HEK293 (cell line): Measurements from ENCODE around the gene PPM1L.

Experiments used
- CTCF ChIA-PET: fragments of 350-600 bp; formaldehyde crosslinking; extraction: SDS; loops from one replicate; lab custom pipeline; 2021; ENCODE audit warnings: antibody characterized with exemption; lab: Yijun Ruan, JAX
- POLR2A ChIA-PET: fragments of 300-600 bp; formaldehyde crosslinking; extraction: SDS; loops from one replicate; lab custom pipeline; 2020; ENCODE audit warnings: antibody characterized with exemption, inconsistent platforms; lab: Yijun Ruan, JAX
- H3K27ac ChIP-seq: fragments of 200-500 bp; sonication (Bioruptor generic); 2 replicates; pipeline ENCODE4 v1.5.1; 2014; ENCODE audit warnings: low read depth, low read length, control low read depth, inconsistent platforms; ENCODE audit errors: extremely low read depth
- H3K36me3 ChIP-seq, 2 experiments: fragments of 200-500 bp in 1 of 2; sonication (Bioruptor generic) in 1 of 2; 1 replicate in 1 of 2; 2 replicates in 1 of 2; pipeline ENCODE4 v1.5.1; 2014 to 2017; ENCODE audit warnings: inconsistent platforms in 2 of 2, low read length in 2 of 2; ENCODE audit not compliant: control insufficient read depth in 2 of 2, insufficient read depth in 1 of 2
- H3K4me1 ChIP-seq: fragments of 200-500 bp; sonication (Bioruptor generic); 2 replicates; pipeline ENCODE4 v1.5.1; 2014; ENCODE audit warnings: mild to moderate bottlenecking, low read length, inconsistent platforms; ENCODE audit not compliant: control insufficient read depth, insufficient read depth
- H3K4me3 ChIP-seq: 2 replicates; pipeline ENCODE4 v1.5.1; 2011; ENCODE audit warnings: low read depth, mild to moderate bottlenecking, control low read depth, low read length, moderate library complexity
- H3K9me3 ChIP-seq: fragments of 200-500 bp; sonication (Bioruptor generic); 2 replicates; pipeline ENCODE4 v1.5.1; 2014; ENCODE audit warnings: low read depth, low read length, inconsistent platforms; ENCODE audit not compliant: control insufficient read depth, insufficient read depth
- GLI2 ChIP-seq: fragments of 450-650 bp; formaldehyde crosslinking; IDR thresholded peaks from 2 replicates; pipeline ENCODE4; 2017; ENCODE audit warnings: missing biosample characterization, missing genetic modification characterization, low read depth, borderline replicate concordance
- GLIS2 ChIP-seq: fragments of 450-650 bp; formaldehyde crosslinking; IDR thresholded peaks from 2 replicates; pipeline ENCODE4 v1.5.1; 2016; ENCODE audit warnings: missing biosample characterization, missing genetic modification characterization
- KLF1 ChIP-seq: fragments of 450-650 bp; formaldehyde crosslinking; IDR thresholded peaks from 2 replicates; pipeline ENCODE4 v1.5.1; 2016; ENCODE audit warnings: missing biosample characterization, missing genetic modification characterization
- KLF7 ChIP-seq: fragments of 450-650 bp; formaldehyde crosslinking; IDR thresholded peaks from 2 replicates; pipeline ENCODE4 v1.5.1; 2016; ENCODE audit warnings: missing biosample characterization, missing genetic modification characterization, borderline replicate concordance
- KLF9 ChIP-seq: fragments of 450-650 bp; formaldehyde crosslinking; IDR thresholded peaks from 2 replicates; pipeline ENCODE4 v1.5.1; 2016; ENCODE audit warnings: missing biosample characterization, missing genetic modification characterization, low read depth
- PRDM6 ChIP-seq: fragments of 450-650 bp; formaldehyde crosslinking; IDR thresholded peaks from 2 replicates; pipeline ENCODE4 v1.5.1; 2017; ENCODE audit warnings: missing biosample characterization, missing genetic modification characterization
- WT1 ChIP-seq: fragments of 450-650 bp; formaldehyde crosslinking; IDR thresholded peaks from 2 replicates; pipeline ENCODE4 v1.5.1; 2016; ENCODE audit warnings: missing biosample characterization, missing genetic modification characterization
- ZBTB1 ChIP-seq: fragments of 450-650 bp; formaldehyde crosslinking; IDR thresholded peaks from 2 replicates; pipeline ENCODE4 v1.5.1; 2016; ENCODE audit warnings: missing biosample characterization, missing genetic modification characterization
- ZBTB20 ChIP-seq: fragments of 450-650 bp; formaldehyde crosslinking; IDR thresholded peaks from 2 replicates; pipeline ENCODE4 v1.5.1; 2016; ENCODE audit warnings: missing biosample characterization, missing genetic modification characterization
- ZBTB26 ChIP-seq: fragments of 450-650 bp; formaldehyde crosslinking; optimal IDR thresholded peaks from 2 replicates; pipeline ENCODE3; 2016; ENCODE audit warnings: missing biosample characterization, mild to moderate bottlenecking, missing genetic modification characterization
- ZFP37 ChIP-seq: fragments of 450-650 bp; formaldehyde crosslinking; IDR thresholded peaks from 2 replicates; pipeline ENCODE4 v1.5.1; 2016; ENCODE audit warnings: missing biosample characterization, missing genetic modification characterization
- ZNF133 ChIP-seq: fragments of 450-650 bp; formaldehyde crosslinking; IDR thresholded peaks from 2 replicates; pipeline ENCODE4 v1.5.1; 2016; ENCODE audit warnings: missing biosample characterization, missing genetic modification characterization
- ZNF23 ChIP-seq: fragments of 450-650 bp; formaldehyde crosslinking; IDR thresholded peaks from 2 replicates; pipeline ENCODE4 v1.5.1; 2016; ENCODE audit warnings: missing biosample characterization, missing genetic modification characterization, borderline replicate concordance
- ZNF274 ChIP-seq, 2 experiments: fragments of 200-500 bp in 1 of 2; fragments of 450-650 bp in 1 of 2; sonication (Bioruptor generic) in 1 of 2; formaldehyde crosslinking in 1 of 2; IDR thresholded peaks; 2 replicates each; pipeline versions ENCODE4 v1.5.1 to v1.6.1; 2014 to 2016; ENCODE audit warnings: borderline replicate concordance in 1 of 2, inconsistent platforms in 1 of 2, low read length in 1 of 2, missing biosample characterization in 1 of 2, missing genetic modification characterization in 1 of 2
- ZNF473 ChIP-seq: fragments of 450-650 bp; formaldehyde crosslinking; IDR thresholded peaks from 2 replicates; pipeline ENCODE4 v1.5.1; 2017; ENCODE audit warnings: missing biosample characterization, missing genetic modification characterization
- ZNF548 ChIP-seq: fragments of 450-650 bp; formaldehyde crosslinking; IDR thresholded peaks from 2 replicates; pipeline ENCODE4 v1.5.1; 2016; ENCODE audit warnings: missing biosample characterization, missing genetic modification characterization
- ZSCAN4 ChIP-seq: fragments of 450-650 bp; formaldehyde crosslinking; IDR thresholded peaks from 2 replicates; pipeline ENCODE4 v1.5.1; 2017; ENCODE audit warnings: missing biosample characterization, missing genetic modification characterization
- TF ChIP-seq, protein P1 (sequence below): sonication (generic); formaldehyde crosslinking; IDR thresholded peaks from 2 replicates; pipeline ENCODE4 v1.8.1; 2022; ENCODE audit warnings: mild to moderate bottlenecking, moderate library complexity, missing genetic modification reagents
- TF ChIP-seq, protein P2 (sequence below): fragments of 450-650 bp; formaldehyde crosslinking; IDR thresholded peaks from 2 replicates; pipeline ENCODE4 v1.5.1; 2016; ENCODE audit warnings: missing biosample characterization, missing genetic modification characterization

Gene PPM1L

GRCh38 chr3:160779040-160779439 lies 23.0 kb downstream of the PPM1L start:
- POLR2A ChIA-PET: no interaction called here
- CTCF ChIA-PET: interaction anchor here (0.7 kb wide), 1 partner anchor 141 kb away, joined by 5 read pairs; no protein-coding TSS in a partner anchor
- Histone ChIP-seq H3K4me3 (no peak overlapping the region), H3K36me3 (no peaks in the 10 kb centered on the region), H3K4me1 (peaks cover 12% of the 10 kb centered on the region; the same call in 1 of the 2 replicates), H3K27ac (no peak overlapping the region), H3K9me3 (no peaks in the 10 kb centered on the region)
- no peak for TF ChIP-seq ZBTB1 (tag by site-specific recombination)
- TF ChIP-seq KLF1 (tag by site-specific recombination): no peak
- TF ChIP-seq WT1 (tag by site-specific recombination): no peak
- no peak for TF ChIP-seq ZSCAN4 (tag by site-specific recombination)
- TF ChIP-seq KLF9: no peak
- no peak for TF ChIP-seq ZBTB20 (tag by site-specific recombination)
- no peak for TF ChIP-seq ZFP37 (tag by site-specific recombination)
- TF ChIP-seq ZNF473 (tag by site-specific recombination): no peak
- TF ChIP-seq ZNF133: no peak
- no peak for TF ChIP-seq ZNF274 (IDR thresholded peaks at IDR 0.05; ENCODE audit: low read length)
- no peak for TF ChIP-seq ZNF274 (tag by site-specific recombination; IDR thresholded peaks at IDR 0.05; ENCODE audit: borderline replicate concordance)
- no peak for TF ChIP-seq ZBTB26
- TF ChIP-seq, protein P1, sequence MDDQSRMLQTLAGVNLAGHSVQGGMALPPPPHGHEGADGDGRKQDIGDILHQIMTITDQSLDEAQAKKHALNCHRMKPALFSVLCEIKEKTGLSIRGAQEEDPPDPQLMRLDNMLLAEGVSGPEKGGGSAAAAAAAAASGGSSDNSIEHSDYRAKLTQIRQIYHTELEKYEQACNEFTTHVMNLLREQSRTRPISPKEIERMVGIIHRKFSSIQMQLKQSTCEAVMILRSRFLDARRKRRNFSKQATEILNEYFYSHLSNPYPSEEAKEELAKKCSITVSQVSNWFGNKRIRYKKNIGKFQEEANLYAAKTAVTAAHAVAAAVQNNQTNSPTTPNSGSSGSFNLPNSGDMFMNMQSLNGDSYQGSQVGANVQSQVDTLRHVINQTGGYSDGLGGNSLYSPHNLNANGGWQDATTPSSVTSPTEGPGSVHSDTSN: no peak
- TF ChIP-seq PRDM6 (tag by site-specific recombination): no peak
- TF ChIP-seq GLIS2 (tag by site-specific recombination): no peak

DNA sequence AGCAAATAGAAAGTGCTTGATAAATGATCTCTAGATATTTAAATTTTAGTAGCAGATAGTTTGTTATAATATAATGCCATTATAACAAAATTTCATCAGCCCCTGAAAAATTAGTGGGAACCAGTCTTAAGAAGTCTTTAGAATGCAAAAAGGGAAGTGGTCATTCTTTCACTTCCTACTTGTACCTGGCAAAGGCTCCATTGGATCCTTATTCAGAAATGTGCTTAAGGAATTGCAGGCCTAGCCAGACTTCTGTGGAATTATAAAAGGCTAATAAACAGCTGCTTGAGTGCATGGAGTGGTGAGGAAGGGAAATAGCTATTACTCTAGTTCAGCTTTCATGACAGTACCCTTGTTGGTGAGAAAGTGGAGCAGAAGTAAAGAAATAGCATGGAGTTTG lies 24.2 kb downstream of the PPM1L start:
- Histone ChIP-seq H3K27ac (no peak overlapping the region), H3K36me3 (no peaks in the 10 kb centered on the region), H3K4me1 (peaks cover 21% of the 10 kb centered on the region), H3K4me3 (no peak overlapping the region), H3K9me3 (no peaks in the 10 kb centered on the region)
- TF ChIP-seq KLF7 (no peak), ZNF23 (tag by site-specific recombination) (no peak), ZNF548 (no peak), GLI2 (no peak)
- TF ChIP-seq, protein P2, sequence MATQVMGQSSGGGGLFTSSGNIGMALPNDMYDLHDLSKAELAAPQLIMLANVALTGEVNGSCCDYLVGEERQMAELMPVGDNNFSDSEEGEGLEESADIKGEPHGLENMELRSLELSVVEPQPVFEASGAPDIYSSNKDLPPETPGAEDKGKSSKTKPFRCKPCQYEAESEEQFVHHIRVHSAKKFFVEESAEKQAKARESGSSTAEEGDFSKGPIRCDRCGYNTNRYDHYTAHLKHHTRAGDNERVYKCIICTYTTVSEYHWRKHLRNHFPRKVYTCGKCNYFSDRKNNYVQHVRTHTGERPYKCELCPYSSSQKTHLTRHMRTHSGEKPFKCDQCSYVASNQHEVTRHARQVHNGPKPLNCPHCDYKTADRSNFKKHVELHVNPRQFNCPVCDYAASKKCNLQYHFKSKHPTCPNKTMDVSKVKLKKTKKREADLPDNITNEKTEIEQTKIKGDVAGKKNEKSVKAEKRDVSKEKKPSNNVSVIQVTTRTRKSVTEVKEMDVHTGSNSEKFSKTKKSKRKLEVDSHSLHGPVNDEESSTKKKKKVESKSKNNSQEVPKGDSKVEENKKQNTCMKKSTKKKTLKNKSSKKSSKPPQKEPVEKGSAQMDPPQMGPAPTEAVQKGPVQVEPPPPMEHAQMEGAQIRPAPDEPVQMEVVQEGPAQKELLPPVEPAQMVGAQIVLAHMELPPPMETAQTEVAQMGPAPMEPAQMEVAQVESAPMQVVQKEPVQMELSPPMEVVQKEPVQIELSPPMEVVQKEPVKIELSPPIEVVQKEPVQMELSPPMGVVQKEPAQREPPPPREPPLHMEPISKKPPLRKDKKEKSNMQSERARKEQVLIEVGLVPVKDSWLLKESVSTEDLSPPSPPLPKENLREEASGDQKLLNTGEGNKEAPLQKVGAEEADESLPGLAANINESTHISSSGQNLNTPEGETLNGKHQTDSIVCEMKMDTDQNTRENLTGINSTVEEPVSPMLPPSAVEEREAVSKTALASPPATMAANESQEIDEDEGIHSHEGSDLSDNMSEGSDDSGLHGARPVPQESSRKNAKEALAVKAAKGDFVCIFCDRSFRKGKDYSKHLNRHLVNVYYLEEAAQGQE (tag by site-specific recombination): no peak
- POLR2A ChIA-PET: no interaction called here
- CTCF ChIA-PET: no interaction called here
